DOHH2 (cell line): ENCODE measurements around the gene MAPK8IP1.

Experiments
- EZH2phosphoT487 ChIP-seq: fragments of 200-600 bp; sonication (generic); IDR thresholded peaks from 2 replicates; pipeline ENCODE4 v1.6.1; 2017; ENCODE audit warnings: borderline replicate concordance, mild to moderate bottlenecking, antibody characterized with exemption, low read length, moderate library complexity, mixed read lengths
- TF ChIP-seq, protein P1 (sequence below): fragments of 200-600 bp; sonication (generic); IDR thresholded peaks from one replicate; pipeline ENCODE4 v1.5.1; 2014; ENCODE audit warnings: antibody characterized with exemption, mild to moderate bottlenecking, low read depth, low read length; ENCODE audit not compliant: poor library complexity, severe bottlenecking

DNA sequence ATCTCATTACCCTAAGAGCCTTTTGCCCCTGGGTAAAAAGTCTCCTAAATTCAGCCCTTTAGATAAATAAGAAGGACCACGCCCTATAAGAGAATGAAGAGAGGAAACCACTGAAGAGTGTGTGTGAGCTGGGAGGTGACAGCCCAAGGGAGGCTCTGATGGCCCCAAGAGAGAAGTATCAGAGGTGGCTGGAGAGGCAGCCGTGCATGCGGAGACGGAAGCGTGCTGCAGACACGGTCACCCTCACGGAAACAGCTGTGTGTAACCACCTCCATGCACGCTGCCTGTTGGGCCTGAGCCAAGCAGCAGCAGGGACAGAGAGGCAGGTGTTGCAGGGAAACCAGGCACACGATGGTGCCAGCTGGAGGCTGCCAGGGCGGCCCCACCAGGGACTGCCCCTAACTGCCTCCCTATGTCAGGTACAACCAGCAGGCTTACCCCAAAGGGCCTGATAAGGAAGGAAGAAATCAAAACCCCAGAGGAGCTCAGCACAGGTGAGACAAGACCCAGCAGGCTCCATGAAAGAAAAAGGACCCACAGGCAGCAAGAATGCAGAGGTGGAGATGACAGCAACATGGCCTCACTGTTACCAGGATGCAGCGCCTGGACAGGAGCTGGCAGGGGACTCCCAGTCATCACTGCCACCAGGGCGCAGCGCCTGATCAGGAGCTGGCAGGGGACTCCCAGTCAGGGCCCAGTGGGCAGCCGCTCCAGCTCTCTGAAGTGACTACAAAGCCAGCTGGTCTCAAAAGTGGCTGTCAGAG is 44.8 kb downstream of the MAPK8IP1 start:
- TF ChIP-seq, protein P1, sequence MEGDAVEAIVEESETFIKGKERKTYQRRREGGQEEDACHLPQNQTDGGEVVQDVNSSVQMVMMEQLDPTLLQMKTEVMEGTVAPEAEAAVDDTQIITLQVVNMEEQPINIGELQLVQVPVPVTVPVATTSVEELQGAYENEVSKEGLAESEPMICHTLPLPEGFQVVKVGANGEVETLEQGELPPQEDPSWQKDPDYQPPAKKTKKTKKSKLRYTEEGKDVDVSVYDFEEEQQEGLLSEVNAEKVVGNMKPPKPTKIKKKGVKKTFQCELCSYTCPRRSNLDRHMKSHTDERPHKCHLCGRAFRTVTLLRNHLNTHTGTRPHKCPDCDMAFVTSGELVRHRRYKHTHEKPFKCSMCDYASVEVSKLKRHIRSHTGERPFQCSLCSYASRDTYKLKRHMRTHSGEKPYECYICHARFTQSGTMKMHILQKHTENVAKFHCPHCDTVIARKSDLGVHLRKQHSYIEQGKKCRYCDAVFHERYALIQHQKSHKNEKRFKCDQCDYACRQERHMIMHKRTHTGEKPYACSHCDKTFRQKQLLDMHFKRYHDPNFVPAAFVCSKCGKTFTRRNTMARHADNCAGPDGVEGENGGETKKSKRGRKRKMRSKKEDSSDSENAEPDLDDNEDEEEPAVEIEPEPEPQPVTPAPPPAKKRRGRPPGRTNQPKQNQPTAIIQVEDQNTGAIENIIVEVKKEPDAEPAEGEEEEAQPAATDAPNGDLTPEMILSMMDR: no peak
- no peak for TF ChIP-seq EZH2phosphoT487
